HG03097 (cell line): Measurements from ENCODE around the gene EXOC5.
"Not testable (repeated sequence)": the region's sequence is repeated elsewhere in the genome, so short reads cannot be mapped to it uniquely, and the experiment has no call there.

Source experiments
- ATAC-seq: cut with Tn5 transposase; IDR thresholded peaks from one replicate; pipeline ENCODE4 v1.9.1; 2021; ENCODE audit not compliant: unreplicated experiment, low FRiP score

Gene EXOC5

GRCh38 chr14:57261604-57262003 is 7.1 kb downstream of the EXOC5 start:
- ATAC-seq: no peak

- ATAC-seq: no peak
Observed at GRCh38 chr14:57259672-57260071, 9.0 kb downstream of the EXOC5 start.

GRCh38 chr14:57258221-57258620 is 10.5 kb downstream of the EXOC5 start:
- ATAC-seq: not testable (repeated sequence)

- ATAC-seq: no peak
Observed at GRCh38 chr14:57254884-57255283, 13.8 kb downstream of the EXOC5 start.

GRCh38 chr14:57246933-57247657 is 21.6 kb downstream of the EXOC5 start:
- ATAC-seq: no peak

GRCh38 chr14:57245941-57246340 is 22.8 kb downstream of the EXOC5 start:
- no peak for ATAC-seq

GRCh38 chr14:57244106-57244505 is 24.6 kb downstream of the EXOC5 start:
- ATAC-seq: no peak

GRCh38 chr14:57243320-57243719 is 25.4 kb downstream of the EXOC5 start:
- no peak for ATAC-seq

GRCh38 chr14:57240115-57240514 is 28.6 kb downstream of the EXOC5 start:
- not testable (repeated sequence) for ATAC-seq

GRCh38 chr14:57232006-57232405 is 36.7 kb downstream of the EXOC5 start:
- no peak for ATAC-seq

GRCh38 chr14:57228320-57228719 is 40.4 kb downstream of the EXOC5 start:
- ATAC-seq: not testable (repeated sequence)

GRCh38 chr14:57227083-57227482 is 41.6 kb downstream of the EXOC5 start:
- no peak for ATAC-seq

- no peak for ATAC-seq
Observed at GRCh38 chr14:57221931-57222330, 46.8 kb downstream of the EXOC5 start.

GRCh38 chr14:57212919-57213318 is 55.8 kb downstream of the EXOC5 start:
- no peak for ATAC-seq

GRCh38 chr14:57209561-57209960 is 59.1 kb downstream of the EXOC5 start:
- no peak for ATAC-seq

- ATAC-seq: no peak
Observed at GRCh38 chr14:57205938-57206337, 62.8 kb downstream of the EXOC5 start.

GRCh38 chr14:57202672-57203071 is 66.0 kb downstream of the EXOC5 start:
- ATAC-seq: not testable (repeated sequence)

GRCh38 chr14:57199921-57200320 is 68.8 kb downstream of the EXOC5 start:
- no peak for ATAC-seq

GRCh38 chr14:57189070-57189469 is 79.6 kb downstream of the EXOC5 start:
- no peak for ATAC-seq

- ATAC-seq: no peak
Observed at GRCh38 chr14:57182760-57183503, 85.8 kb downstream of the EXOC5 start.

GRCh38 chr14:57179273-57179672 is 89.4 kb downstream of the EXOC5 start:
- ATAC-seq: no peak

- ATAC-seq: no peak
Observed at GRCh38 chr14:57174466-57174865, 94.2 kb downstream of the EXOC5 start.
